Panc1 (cell line): ENCODE data around the gene PLS3.

Experiments used
- CTCF ChIP-seq: fragments of 450-650 bp; IDR thresholded peaks from 2 replicates; pipeline ENCODE4 v1.5.1; 2017; ENCODE audit warnings: mild to moderate bottlenecking
- POLR2AphosphoS5 ChIP-seq: IDR thresholded peaks from 2 replicates; pipeline ENCODE4 v1.6.1; 2012; ENCODE audit warnings: mild to moderate bottlenecking, low read depth, low read length, moderate library complexity
- SIN3A ChIP-seq: IDR thresholded peaks from 2 replicates; pipeline ENCODE4 v1.6.1; 2012; ENCODE audit warnings: low read depth, mild to moderate bottlenecking, low read length, moderate library complexity, borderline replicate concordance; ENCODE audit not compliant: insufficient read depth
- TCF7L2 ChIP-seq: IDR thresholded peaks from 2 replicates; pipeline ENCODE4 v1.6.1; 2011; ENCODE audit warnings: mild to moderate bottlenecking, low read depth, low read length, inconsistent platforms
- TF ChIP-seq, protein P1 (sequence below), 2 experiments: IDR thresholded peaks; 2 replicates each; pipeline ENCODE4 v1.6.1; 2011 to 2012; ENCODE audit warnings: low read depth in 2 of 2, control low read depth in 1 of 2, low read length in 1 of 2, mild to moderate bottlenecking in 1 of 2, moderate library complexity in 1 of 2; ENCODE audit not compliant: insufficient read depth in 1 of 2

- no peak for TF ChIP-seq CTCF
- TF ChIP-seq POLR2AphosphoS5: no peak
- TF ChIP-seq TCF7L2: no peak
- TF ChIP-seq, protein P1, sequence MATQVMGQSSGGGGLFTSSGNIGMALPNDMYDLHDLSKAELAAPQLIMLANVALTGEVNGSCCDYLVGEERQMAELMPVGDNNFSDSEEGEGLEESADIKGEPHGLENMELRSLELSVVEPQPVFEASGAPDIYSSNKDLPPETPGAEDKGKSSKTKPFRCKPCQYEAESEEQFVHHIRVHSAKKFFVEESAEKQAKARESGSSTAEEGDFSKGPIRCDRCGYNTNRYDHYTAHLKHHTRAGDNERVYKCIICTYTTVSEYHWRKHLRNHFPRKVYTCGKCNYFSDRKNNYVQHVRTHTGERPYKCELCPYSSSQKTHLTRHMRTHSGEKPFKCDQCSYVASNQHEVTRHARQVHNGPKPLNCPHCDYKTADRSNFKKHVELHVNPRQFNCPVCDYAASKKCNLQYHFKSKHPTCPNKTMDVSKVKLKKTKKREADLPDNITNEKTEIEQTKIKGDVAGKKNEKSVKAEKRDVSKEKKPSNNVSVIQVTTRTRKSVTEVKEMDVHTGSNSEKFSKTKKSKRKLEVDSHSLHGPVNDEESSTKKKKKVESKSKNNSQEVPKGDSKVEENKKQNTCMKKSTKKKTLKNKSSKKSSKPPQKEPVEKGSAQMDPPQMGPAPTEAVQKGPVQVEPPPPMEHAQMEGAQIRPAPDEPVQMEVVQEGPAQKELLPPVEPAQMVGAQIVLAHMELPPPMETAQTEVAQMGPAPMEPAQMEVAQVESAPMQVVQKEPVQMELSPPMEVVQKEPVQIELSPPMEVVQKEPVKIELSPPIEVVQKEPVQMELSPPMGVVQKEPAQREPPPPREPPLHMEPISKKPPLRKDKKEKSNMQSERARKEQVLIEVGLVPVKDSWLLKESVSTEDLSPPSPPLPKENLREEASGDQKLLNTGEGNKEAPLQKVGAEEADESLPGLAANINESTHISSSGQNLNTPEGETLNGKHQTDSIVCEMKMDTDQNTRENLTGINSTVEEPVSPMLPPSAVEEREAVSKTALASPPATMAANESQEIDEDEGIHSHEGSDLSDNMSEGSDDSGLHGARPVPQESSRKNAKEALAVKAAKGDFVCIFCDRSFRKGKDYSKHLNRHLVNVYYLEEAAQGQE (IDR thresholded peaks at IDR 0.05; ENCODE audit: insufficient read depth in 1 of 2, low read depth in 2 of 2, low read length in 1 of 2): no peak
- no peak for TF ChIP-seq SIN3A
Observed at GRCh38 chrX:115591856-115592842, 31.2 kb downstream of the PLS3 start.
